NB4 (cell line): ENCODE results near the gene BACH1.
A peak's percentile ranks its signal among the peaks of the same experiment; 100 is the strongest.

ENCODE experiments used
- DNase-seq: peaks from one replicate; pipeline ENCODE4 v3.0.0; 2010; ENCODE audit warnings: low read depth
- H3K4me3 ChIP-seq: one replicate; pipeline ENCODE4 v1.5.1; 2011; ENCODE audit warnings: mild to moderate bottlenecking, low read depth, low read length, moderate library complexity
- MYC ChIP-seq: IDR thresholded peaks from 2 replicates; pipeline ENCODE4 v1.6.1; 2011; ENCODE audit warnings: low read depth, low read length
- POLR2A ChIP-seq: IDR thresholded peaks from 2 replicates; pipeline ENCODE4 v1.6.1; 2011; ENCODE audit warnings: mild to moderate bottlenecking; ENCODE audit not compliant: insufficient read length; ENCODE audit errors: extremely low read depth
- TF ChIP-seq, protein P1 (sequence below): IDR thresholded peaks from 2 replicates; pipeline ENCODE4 v1.6.1; 2011; ENCODE audit warnings: low read depth, low read length
- TF ChIP-seq, protein P2 (sequence below): IDR thresholded peaks from one replicate; pipeline ENCODE4 v1.5.1; 2012; ENCODE audit warnings: low read depth, low read length

BACH1 gene

DNA sequence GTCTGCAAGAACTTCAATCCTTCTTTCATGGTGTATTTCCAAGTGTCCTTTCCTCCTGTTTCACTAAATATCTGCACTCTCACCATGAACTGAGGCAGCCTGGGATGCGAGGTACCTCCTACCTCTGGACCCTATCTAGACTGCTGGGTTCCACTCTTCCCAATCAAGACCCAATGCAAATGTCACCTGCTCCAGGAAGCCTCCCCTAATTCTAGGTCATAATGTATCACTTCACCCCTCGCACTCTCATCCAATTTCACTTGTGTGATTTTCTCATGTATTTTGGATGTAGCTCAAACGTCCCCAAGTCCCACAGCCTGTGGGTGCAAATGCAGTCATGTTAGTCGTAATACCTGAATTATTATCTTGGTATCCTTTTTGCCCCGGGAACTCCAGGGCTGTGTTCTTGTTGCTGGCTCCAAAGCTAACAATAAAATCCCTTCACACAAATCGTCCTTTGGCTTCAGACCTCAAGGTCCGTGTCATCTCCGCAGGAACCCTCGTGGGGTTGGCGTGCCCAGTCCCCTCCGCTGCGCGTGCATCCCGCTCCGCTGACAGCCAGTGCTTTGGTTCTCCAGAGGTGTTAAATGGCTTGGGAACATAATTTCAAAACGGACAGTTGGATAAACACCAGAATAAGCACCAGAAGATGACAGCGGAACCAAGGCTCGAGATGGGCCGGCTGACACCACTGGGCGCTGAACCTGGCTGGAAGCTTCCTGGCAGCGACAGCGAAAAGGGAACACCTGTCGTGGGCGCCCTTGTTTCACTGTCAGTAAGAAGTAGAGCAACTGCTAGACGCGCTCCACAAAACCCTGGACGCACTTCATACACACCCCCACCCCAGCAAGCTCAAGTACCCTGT is 1.0 kb upstream of the BACH1 start:
- DNase-seq, result no peak
- TF ChIP-seq, protein P1, sequence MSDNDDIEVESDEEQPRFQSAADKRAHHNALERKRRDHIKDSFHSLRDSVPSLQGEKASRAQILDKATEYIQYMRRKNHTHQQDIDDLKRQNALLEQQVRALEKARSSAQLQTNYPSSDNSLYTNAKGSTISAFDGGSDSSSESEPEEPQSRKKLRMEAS, result no peak
- TF ChIP-seq POLR2A (no peak), MYC (no peak)
- TF ChIP-seq, protein P2, sequence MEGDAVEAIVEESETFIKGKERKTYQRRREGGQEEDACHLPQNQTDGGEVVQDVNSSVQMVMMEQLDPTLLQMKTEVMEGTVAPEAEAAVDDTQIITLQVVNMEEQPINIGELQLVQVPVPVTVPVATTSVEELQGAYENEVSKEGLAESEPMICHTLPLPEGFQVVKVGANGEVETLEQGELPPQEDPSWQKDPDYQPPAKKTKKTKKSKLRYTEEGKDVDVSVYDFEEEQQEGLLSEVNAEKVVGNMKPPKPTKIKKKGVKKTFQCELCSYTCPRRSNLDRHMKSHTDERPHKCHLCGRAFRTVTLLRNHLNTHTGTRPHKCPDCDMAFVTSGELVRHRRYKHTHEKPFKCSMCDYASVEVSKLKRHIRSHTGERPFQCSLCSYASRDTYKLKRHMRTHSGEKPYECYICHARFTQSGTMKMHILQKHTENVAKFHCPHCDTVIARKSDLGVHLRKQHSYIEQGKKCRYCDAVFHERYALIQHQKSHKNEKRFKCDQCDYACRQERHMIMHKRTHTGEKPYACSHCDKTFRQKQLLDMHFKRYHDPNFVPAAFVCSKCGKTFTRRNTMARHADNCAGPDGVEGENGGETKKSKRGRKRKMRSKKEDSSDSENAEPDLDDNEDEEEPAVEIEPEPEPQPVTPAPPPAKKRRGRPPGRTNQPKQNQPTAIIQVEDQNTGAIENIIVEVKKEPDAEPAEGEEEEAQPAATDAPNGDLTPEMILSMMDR, result no peak
- peak overlapping the region; percentile 40 for H3K4me3 ChIP-seq

DNA sequence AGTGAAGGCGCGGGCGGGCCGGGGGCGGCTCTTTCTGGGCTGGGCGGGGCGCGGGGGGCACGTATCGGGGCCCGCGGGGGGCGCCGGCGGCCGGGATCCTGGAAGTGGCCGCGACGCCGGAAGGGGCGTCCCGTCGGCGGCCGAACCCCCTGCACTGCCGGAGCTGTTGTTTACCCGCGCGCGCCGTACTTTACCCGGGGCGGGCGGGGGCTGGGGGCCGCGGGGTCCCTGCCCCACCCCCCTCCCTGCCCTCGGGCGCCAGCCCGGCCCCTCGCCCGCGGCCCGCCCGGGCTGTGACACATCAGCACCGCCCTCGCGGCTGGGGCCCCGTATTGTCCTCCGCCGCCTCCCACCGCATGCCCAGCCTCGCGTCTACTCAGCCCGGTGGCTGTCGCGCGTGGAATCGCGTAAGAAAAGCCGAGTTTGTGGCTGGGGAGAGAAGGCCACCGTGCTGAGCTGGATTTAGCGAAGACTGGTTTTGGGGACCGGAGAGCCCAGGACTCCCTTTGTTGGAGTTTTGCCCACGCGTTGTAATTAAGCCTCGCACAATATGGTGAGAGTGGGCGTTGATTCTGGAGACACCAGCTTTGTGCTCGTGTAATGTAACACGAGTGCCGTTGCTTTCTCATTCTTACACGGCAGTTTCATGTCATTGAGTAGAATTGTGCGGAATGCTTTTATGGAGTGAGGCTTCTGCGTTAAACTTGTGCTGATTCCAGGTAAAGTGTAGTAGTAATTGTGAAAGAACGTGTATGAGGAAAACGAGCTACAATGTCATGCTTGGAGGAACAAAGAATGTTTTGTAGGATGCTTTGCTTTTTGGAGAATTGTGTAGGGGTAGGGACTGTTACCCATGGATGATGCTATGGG is 559 bp downstream of the BACH1 start:
- DNase-seq, result peak; percentile 75
- no peak for TF ChIP-seq POLR2A
- TF ChIP-seq, protein P1, result peak; percentile 51; the same call in 1 of the 2 replicates
- H3K4me3 ChIP-seq, result peak overlapping the region; percentile 79

DNA sequence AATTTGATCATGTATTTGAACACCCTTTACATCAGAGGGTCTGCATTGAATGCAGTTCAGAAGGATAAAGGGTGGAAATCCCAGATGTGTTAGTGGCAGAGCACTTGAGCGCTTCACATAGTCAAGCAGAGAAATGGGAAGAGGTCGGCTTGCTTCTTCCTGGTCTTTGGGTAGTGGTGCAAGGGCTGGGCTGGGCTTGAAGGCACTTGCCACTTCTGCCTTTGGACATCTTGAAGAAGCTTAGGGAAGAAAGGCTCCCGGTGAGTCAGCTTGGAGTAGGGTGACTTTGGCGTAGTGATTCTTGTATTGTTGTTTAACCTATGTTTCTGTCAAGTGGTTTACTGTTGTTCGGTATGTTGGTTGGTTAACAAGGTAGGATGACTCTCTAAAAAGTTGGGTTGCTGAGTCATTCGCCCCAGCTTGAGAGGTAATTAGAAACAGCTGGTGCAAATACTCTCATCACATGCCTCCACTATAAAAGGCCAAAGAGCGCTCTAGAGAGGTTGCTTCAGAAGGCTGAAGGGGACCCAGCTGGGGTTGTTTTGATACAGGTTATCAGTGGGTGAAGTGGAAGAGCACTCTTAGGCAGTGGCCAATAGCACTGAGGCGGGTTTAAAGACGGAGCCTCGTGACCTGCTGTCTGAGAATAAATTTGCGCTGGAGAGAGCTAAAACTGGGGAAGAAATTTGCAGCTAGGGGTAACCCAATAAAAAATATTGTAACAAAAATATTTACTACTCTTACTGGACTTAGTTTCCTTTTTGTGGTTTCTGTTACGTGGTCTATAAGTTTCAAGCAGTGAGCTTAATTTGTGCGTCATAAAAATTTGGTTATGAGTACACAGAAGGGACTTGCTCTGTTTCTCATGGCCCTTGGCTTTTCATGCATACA is 1.4 kb downstream of the BACH1 start:
- peak overlapping the region; percentile 79 for H3K4me3 ChIP-seq
- TF ChIP-seq, protein P2, result no peak
- TF ChIP-seq POLR2A, result no peak
- peak; percentile 86 for DNase-seq

DNA sequence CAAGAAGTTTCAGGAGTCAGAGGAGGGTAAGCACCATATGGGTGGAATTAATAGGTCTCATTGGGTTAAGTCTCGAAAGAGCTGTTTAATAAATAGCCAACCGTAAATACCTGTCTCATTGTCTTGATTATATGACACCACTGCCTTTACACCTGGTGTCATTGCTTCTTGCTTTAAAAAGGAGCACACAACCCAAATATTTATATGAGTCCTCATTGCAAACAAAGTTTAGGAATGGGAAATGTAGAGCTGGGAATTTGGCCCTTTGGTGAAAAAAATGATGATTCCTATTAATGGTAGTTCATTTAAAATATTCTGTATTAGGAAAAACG is 2.1 kb downstream of the BACH1 start:
- TF ChIP-seq POLR2A (no peak), MYC (no peak)
- TF ChIP-seq, protein P1, result no peak
- TF ChIP-seq, protein P2, result no peak
- no peak for DNase-seq
- H3K4me3 ChIP-seq, result peak overlapping the region; percentile 79

DNA sequence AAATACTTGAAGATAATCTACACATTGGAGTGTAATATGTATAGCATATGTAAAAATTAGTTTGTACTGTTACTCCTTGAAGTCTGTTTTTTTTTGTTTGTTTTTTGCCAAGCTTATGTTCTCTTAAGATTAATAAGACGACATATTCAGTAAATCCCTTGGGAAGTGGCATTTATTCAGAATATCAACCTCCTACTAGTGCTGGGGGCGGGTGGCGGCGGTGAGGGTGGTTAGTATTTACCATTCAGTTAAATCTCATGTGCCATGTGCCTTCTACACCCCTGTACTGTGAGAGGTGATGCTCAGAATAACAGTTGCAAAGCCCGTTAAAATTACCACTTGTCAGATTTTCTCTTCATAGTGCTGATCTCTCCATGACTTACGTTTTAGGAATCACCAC is 3.0 kb downstream of the BACH1 start:
- DNase-seq, result no peak
- no peak for TF ChIP-seq MYC
- TF ChIP-seq POLR2A, result no peak
- TF ChIP-seq, protein P1, result no peak
- TF ChIP-seq, protein P2, result no peak
- peak overlapping the region; percentile 79 for H3K4me3 ChIP-seq
